ENCODE data around the gene DCANP1. TPM values are rescaled to one million over a fixed set of nuclear protein-coding genes. Genes with fewer than 3 reads are reported as not detected.

The DCANP1 gene
- total RNA-seq, 1 donor from 2014 or later = not detected

DNA sequence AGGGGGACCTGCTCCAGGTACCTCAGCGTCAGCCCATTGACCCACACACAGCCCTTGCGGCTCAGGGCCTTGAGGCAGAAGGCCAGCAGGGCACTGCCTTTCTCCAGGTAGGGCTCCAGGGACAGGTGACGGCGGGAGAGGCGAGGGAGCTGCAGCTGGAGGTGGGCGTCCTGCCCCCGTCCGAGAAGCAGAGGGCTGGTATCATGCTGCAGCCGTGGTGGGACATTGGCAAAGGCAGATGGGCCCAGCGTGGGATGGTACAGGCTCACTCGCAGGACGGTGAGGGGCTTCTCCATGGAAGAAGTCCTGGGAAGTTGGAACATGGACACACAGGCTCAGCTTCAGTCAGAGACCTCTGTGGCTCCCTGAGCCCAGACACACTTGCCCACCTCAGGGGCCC is 2.5 kb upstream of the DCANP1 start:
- ATAC-seq = no peak
- peak; percentile 57 for DNase-seq
- intact Hi-C loops (cut with DNase I) = no loop called here
- peaks cover 1% of the 10 kb centered on the region for H3K4me1 ChIP-seq
- TF ChIP-seq CTCF (IDR thresholded peaks at IDR 0.05) = no peak
- no peaks in the 10 kb centered on the region for H3K36me3 ChIP-seq
- no peak overlapping the region for H3K27ac ChIP-seq
- no peaks in the 10 kb centered on the region for H3K9me3 ChIP-seq
- H3K27me3 ChIP-seq = peaks cover 7% of the 10 kb centered on the region
- H3K4me3 ChIP-seq = no peak overlapping the region

GRCh38 chr5:135448791-135449507 is 1.8 kb upstream of the DCANP1 start:
- H3K4me3 ChIP-seq = no peak overlapping the region
- peaks cover 7% of the 10 kb centered on the region for H3K27me3 ChIP-seq
- no peaks in the 10 kb centered on the region for H3K9me3 ChIP-seq
- intact Hi-C loops (cut with DNase I) = no loop called here
- ATAC-seq (no peak), DNase-seq (no peak)
- no peak for TF ChIP-seq CTCF (IDR thresholded peaks at IDR 0.05)
- peaks cover 8% of the 10 kb centered on the region for H3K4me1 ChIP-seq
- no peak overlapping the region for H3K27ac ChIP-seq
- H3K36me3 ChIP-seq = no peaks in the 10 kb centered on the region

DNA sequence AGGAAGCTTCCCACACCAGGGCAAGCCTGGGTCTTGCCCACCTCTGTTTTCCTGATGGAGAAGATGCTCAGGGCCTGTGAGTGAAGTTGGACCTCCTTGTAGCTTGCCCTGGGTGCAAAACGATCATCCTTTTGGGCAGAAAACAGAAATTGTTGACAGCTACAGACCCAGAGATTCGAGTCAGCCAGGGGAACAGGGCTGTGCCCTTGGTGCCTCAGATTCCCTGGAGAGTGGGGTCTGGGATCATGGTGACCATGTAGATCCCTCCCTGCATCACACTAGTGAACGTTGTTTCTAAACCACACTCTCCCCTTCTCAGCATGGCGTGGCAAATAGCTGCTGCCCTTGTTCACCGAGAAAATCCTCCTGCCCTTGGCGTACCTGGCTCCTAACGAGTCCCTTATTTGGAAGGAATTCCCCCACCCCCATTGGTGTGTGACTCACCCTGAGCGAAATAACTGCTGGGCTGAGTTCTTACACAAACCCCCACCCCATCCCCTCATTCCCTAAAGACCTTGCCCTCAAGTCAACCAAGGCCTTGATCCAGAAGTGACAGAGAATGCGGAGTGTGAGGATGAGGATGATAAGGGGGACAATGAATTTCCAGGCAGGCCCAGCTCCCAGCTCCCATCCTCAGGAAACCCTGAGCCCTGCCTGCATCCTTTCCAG is 1.1 kb upstream of the DCANP1 start:
- DNase-seq = no peak
- intact Hi-C loops (cut with DNase I) = no loop called here
- H3K4me3 ChIP-seq = no peak overlapping the region
- H3K27me3 ChIP-seq = peaks cover 7% of the 10 kb centered on the region
- H3K9me3 ChIP-seq = no peaks in the 10 kb centered on the region
- H3K4me1 ChIP-seq = peaks cover 16% of the 10 kb centered on the region
- ATAC-seq = no peak
- TF ChIP-seq CTCF (IDR thresholded peaks at IDR 0.05) = no peak
- no peaks in the 10 kb centered on the region for H3K36me3 ChIP-seq
- no peak overlapping the region for H3K27ac ChIP-seq

DNA sequence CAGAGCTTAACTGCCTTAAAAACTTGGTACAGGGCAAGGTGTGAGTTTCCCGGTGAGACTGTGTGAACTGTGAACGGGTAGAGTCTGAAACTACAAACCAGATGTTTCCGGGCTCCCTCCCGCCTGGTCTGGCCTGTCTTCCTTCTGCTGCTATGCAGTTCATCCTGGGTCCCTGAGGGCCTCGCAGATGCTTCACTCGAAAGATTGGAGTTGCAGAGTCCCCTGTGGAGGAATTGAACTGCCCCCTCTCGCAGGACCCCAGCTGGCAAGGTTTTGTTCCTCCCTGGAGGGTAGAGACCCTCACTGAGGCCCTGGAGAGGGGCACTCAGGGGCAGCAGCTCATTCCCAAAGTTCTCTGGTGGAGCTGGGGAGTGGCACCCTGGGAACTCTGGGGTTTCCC is 533 bp downstream of the DCANP1 start:
- no peaks in the 10 kb centered on the region for H3K9me3 ChIP-seq

GRCh38 chr5:135446206-135446605 is 942 bp downstream of the DCANP1 start:
- ATAC-seq (no peak), DNase-seq (peak; percentile 35)
- Histone ChIP-seq H3K4me1 (peaks cover 21% of the 10 kb centered on the region), H3K9me3 (no peaks in the 10 kb centered on the region), H3K27me3 (peaks cover 7% of the 10 kb centered on the region), H3K4me3 (no peak overlapping the region), H3K27ac (no peak overlapping the region), H3K36me3 (no peaks in the 10 kb centered on the region)
- intact Hi-C loops (cut with DNase I) = no loop called here
- TF ChIP-seq CTCF (IDR thresholded peaks at IDR 0.05) = no peak

More for the DNA sequence above, 533 bp downstream of the DCANP1 start:
- H3K27me3 ChIP-seq = peaks cover 7% of the 10 kb centered on the region
- no peak for ATAC-seq
- H3K36me3 ChIP-seq = no peaks in the 10 kb centered on the region
- peak; percentile 40 for DNase-seq
- H3K4me3 ChIP-seq = no peak overlapping the region
- no peak overlapping the region for H3K27ac ChIP-seq
- peaks cover 18% of the 10 kb centered on the region for H3K4me1 ChIP-seq
- intact Hi-C loops (cut with DNase I) = no loop called here
- no peak for TF ChIP-seq CTCF (IDR thresholded peaks at IDR 0.05)

Data from upper lobe of right lung (tissue), 1 donor.